Psoas muscle (tissue), 8 donors: Measurements from ENCODE around the gene PPP1R13L. TPM values are rescaled to one million over a fixed set of nuclear protein-coding genes. Genes with fewer than 3 reads are reported as not detected.

Experiments used
- ATAC-seq, 4 donors: fragments of 200-7000 bp; cut with Tn5 transposase; one replicate each; pipeline ENCODE4 v1.9.1; 2020; ENCODE audit warnings: moderate library complexity in 3 of 4, mild to moderate bottlenecking in 2 of 4
- DNase-seq, 2 donors: peaks; one replicate each; pipeline ENCODE4 v3.0.0-alpha.2; 2020
- H3K27ac ChIP-seq: fragments of 200-600 bp; one replicate; pipeline ENCODE4 v1.8.0; 2022
- H3K27me3 ChIP-seq, 3 donors: fragments of 200-600 bp in 1 of 3; one replicate each; pipeline versions ENCODE4 v1.6.1 to v1.8.0; 2013 to 2022; ENCODE audit warnings: low read length in 2 of 3, mild to moderate bottlenecking in 2 of 3, moderate library complexity in 1 of 3; ENCODE audit not compliant: insufficient read depth in 3 of 3
- H3K36me3 ChIP-seq, 2 donors: fragments of 200-600 bp in 1 of 2; one replicate each; pipeline versions ENCODE4 v1.6.1 to v1.8.0; 2013 to 2022; ENCODE audit warnings: low read depth in 1 of 2, mild to moderate bottlenecking in 1 of 2, moderate library complexity in 1 of 2; ENCODE audit not compliant: insufficient read depth in 1 of 2
- H3K4me1 ChIP-seq: fragments of 200-600 bp; one replicate; pipeline ENCODE4 v1.8.0; 2022
- H3K4me3 ChIP-seq: fragments of 200-600 bp; one replicate; pipeline ENCODE4 v1.8.0; 2022; ENCODE audit warnings: mild to moderate bottlenecking
- H3K9me3 ChIP-seq: fragments of 200-600 bp; one replicate; pipeline ENCODE4 v1.8.0; 2022
- CTCF ChIP-seq: fragments of 200-600 bp; IDR thresholded peaks from one replicate; pipeline ENCODE4 v1.8.0; 2022; ENCODE audit warnings: antibody characterized with exemption
- WGBS, 3 donors: extraction: QIAGEN DNeasy Blood & Tissue Kit; methylation state at CpG; one replicate each; pipeline versions ENCODE4 v1.1.6 to v1.1.7; 2013; 5-methylcytosine and 5-hydroxymethylcytosine counted together
- intact Hi-C, 2 donors: fragments of 100-400 bp; cut with DNase I; formaldehyde crosslinking; loops; one replicate each; pipeline versions ENCODE4 v1.11.0 to v1.14.2; 2022
- polyA plus RNA-seq, 3 donors: library from polyadenylated mRNA; stranded (reverse); fragments of 200-250 nt; gene quantifications; one replicate each; pipeline ENCODE4 v1.2.3, GENCODE V29; 2013
- total RNA-seq, 4 donors: library from RNA; stranded (reverse); fragmentation: NEBNext Ultra II Directional in 2 of 4; extraction: Animal tissue kit (Norgen Biotek cat#: 25700) in 2 of 4; gene quantifications; one replicate each; pipeline versions ENCODE4 v1.2.1 to v1.2.4, GENCODE V29; 2021 to 2023
- donor health status: healthy with polysubstance abuse.
- donor health status: DM: no; HTN: no; CAD: no; lungs with moderate emphysema.
- donor health status: Bipolar disorder and iron deficiency.
- donor health status: healthy.
- donor health status: DM: yes; HTN: yes; CAD: no.
- donor health status: DM: no; HTN: no; CAD: no.
- donor health status: DM: no; HTN: no; CAD: no.
- donor health status: DM: yes; HTN: yes; CAD: no.

Gene PPP1R13L
- total and polyA plus RNA-seq, 7 donors: 1.8 to 21.4 (median 4.8) TPM

- H3K36me3 ChIP-seq: no peaks in the 10 kb centered on the region
- peak overlapping the region; percentile 85 for H3K27ac ChIP-seq
- peak; percentile 97 for DNase-seq
- no peaks in the 10 kb centered on the region for H3K27me3 ChIP-seq
- H3K4me1 ChIP-seq: peaks cover 17% of the 10 kb centered on the region
- intact Hi-C loops: no loop called here
- peak overlapping the region; percentile 64 for H3K4me3 ChIP-seq
- no peaks in the 10 kb centered on the region for H3K9me3 ChIP-seq
- peak; percentile 64 to 77 (median 70) for ATAC-seq
- no peak for TF ChIP-seq CTCF
- 8 to 14% (median 9%) methylated on average over 42 to 47 of the region's 47 CpGs for WGBS, 3 donors
These were observed 39.6 kb upstream of the PPP1R13L start for GRCh38 chr19:45444318-45445041.

GRCh38 chr19:45443462-45444317 lies 38.8 kb upstream of the PPP1R13L start:
- Histone ChIP-seq H3K36me3 (no peaks in the 10 kb centered on the region), H3K9me3 (no peaks in the 10 kb centered on the region), H3K4me3 (peak overlapping the region; percentile 64), H3K4me1 (peaks cover 17% of the 10 kb centered on the region), H3K27ac (peak overlapping the region; percentile 85), H3K27me3 (no peaks in the 10 kb centered on the region)
- intact Hi-C loops: no loop called here
- DNase-seq (peak; percentile 98), ATAC-seq (peak; percentile 72 to 84 (median 80))
- no peak for TF ChIP-seq CTCF
- WGBS, 3 donors: 0 to 1% (median 0%) methylated on average over 46 to 49 of the region's 49 CpGs

GRCh38 chr19:45442778-45443461 lies 38.1 kb upstream of the PPP1R13L start:
- Histone ChIP-seq H3K27me3 (no peaks in the 10 kb centered on the region), H3K9me3 (no peaks in the 10 kb centered on the region), H3K4me1 (peaks cover 17% of the 10 kb centered on the region), H3K36me3 (no peaks in the 10 kb centered on the region), H3K4me3 (peak overlapping the region; percentile 64), H3K27ac (peak overlapping the region; percentile 85)
- WGBS, 3 donors: 17 to 19% (median 18%) methylated on average over 15 of the region's 15 CpGs
- TF ChIP-seq CTCF: no peak
- peak in 1 of 2 donors; percentile 51 for DNase-seq
- intact Hi-C loops: no loop called here
- no peak for ATAC-seq

GRCh38 chr19:45442408-45442777 lies 37.5 kb upstream of the PPP1R13L start:
- H3K27me3 ChIP-seq: no peaks in the 10 kb centered on the region
- no peaks in the 10 kb centered on the region for H3K9me3 ChIP-seq
- H3K4me3 ChIP-seq: no peak overlapping the region
- H3K4me1 ChIP-seq: peaks cover 17% of the 10 kb centered on the region
- ATAC-seq (no peak), DNase-seq (no peak)
- H3K36me3 ChIP-seq: no peaks in the 10 kb centered on the region
- peak overlapping the region; percentile 85 for H3K27ac ChIP-seq
- intact Hi-C loops: no loop called here
- WGBS, 3 donors: 79 to 84% (median 82%) methylated on average over 2 of the region's 2 CpGs
- no peak for TF ChIP-seq CTCF
